ENCODE data around the gene CD180. TPM values are rescaled to one million over a fixed set of nuclear protein-coding genes. Genes with fewer than 3 reads are reported as not detected.
"Not testable (repeated sequence)": the region's sequence is repeated elsewhere in the genome, so short reads cannot be mapped to it uniquely, and the experiment has no call there.

Gene CD180
- total RNA-seq, 1 donor, result not detected

GRCh38 chr5:67173959-67174358 lies 22.6 kb downstream of the CD180 start:
- TF ChIP-seq CTCF (IDR thresholded peaks at IDR 0.05; ENCODE audit: insufficient read depth, low read depth, low read length), result no peak
- DNase-seq (ENCODE audit: low read depth), result no peak
- no peak overlapping the region for H3K4me3 ChIP-seq (ENCODE audit: low read depth, low read length)

- not testable (repeated sequence) for DNase-seq (ENCODE audit: low read depth); H3K4me3 ChIP-seq (ENCODE audit: low read depth, low read length)
Measured at GRCh38 chr5:67173351-67173750, 23.2 kb downstream of the CD180 start.

- H3K4me3 ChIP-seq (ENCODE audit: low read depth, low read length), result no peak overlapping the region
- no peak for TF ChIP-seq CTCF (IDR thresholded peaks at IDR 0.05; ENCODE audit: insufficient read depth, low read depth, low read length)
Measured at GRCh38 chr5:67170767-67171166, 25.8 kb downstream of the CD180 start.

GRCh38 chr5:67168069-67168468 lies 28.5 kb downstream of the CD180 start:
- DNase-seq (ENCODE audit: low read depth), result no peak
- TF ChIP-seq CTCF (IDR thresholded peaks at IDR 0.05; ENCODE audit: insufficient read depth, low read depth, low read length), result no peak

More at GRCh38 chr5:67170767-67171166, 25.8 kb downstream of the CD180 start:
- DNase-seq (ENCODE audit: low read depth), result no peak

GRCh38 chr5:67166460-67167285 lies 29.9 kb downstream of the CD180 start:
- DNase-seq (ENCODE audit: low read depth), result no peak
- TF ChIP-seq CTCF (IDR thresholded peaks at IDR 0.05; ENCODE audit: insufficient read depth, low read depth, low read length), result no peak
- H3K4me3 ChIP-seq (ENCODE audit: low read depth, low read length), result peak overlapping the region; percentile 19

More at GRCh38 chr5:67168069-67168468, 28.5 kb downstream of the CD180 start:
- no peak overlapping the region for H3K4me3 ChIP-seq (ENCODE audit: low read depth, low read length)

- H3K4me3 ChIP-seq (ENCODE audit: low read depth, low read length), result peak overlapping the region; percentile 19
Measured at GRCh38 chr5:67165526-67166459, 30.8 kb downstream of the CD180 start.

More at GRCh38 chr5:67165526-67166459, 30.8 kb downstream of the CD180 start:
- peak; percentile 73 for TF ChIP-seq CTCF (IDR thresholded peaks at IDR 0.05; ENCODE audit: insufficient read depth, low read depth, low read length)
- DNase-seq (ENCODE audit: low read depth), result peak; percentile 67
